Inferior parietal cortex (tissue), 1 donor: ENCODE data around the gene FAM181A.

Experiments
- DNase-seq: peaks from one replicate; pipeline ENCODE4 v3.0.0-alpha.2; 2016; ENCODE audit errors: extremely low spot score

FAM181A gene

DNA sequence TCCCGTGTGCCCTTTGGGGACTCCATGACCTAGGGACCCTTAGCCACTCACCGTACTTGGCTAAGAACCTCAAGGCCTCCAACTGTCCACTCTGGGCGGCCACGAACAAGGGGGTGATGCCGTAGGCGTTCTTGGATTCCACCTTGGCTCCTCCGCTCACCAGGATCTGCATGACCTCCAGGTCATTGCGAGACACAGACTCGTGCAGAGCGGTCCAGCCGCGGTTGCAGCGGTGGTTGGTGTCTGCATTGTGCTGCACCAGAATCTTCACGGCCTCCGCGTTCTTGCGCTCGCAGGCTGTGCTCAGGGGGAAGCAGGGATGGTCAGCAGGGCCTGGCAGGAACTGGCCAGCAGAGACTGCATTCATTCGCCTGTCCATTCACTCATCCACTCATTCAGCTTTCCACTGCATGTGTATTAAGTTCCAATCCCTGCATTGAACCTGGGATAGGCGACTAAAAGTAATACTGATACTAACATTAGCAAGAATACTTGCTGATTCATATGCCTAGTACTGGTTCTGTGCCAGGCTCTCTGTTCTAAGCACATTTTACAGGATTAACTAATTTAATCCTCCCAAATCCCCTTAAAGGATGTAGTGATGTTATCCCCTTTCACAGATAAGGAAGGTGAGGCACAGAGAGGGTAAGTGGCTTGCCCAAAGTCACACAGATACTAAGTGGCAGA, 23.9 kb downstream of the FAM181A start:
- DNase-seq: no peak

DNA sequence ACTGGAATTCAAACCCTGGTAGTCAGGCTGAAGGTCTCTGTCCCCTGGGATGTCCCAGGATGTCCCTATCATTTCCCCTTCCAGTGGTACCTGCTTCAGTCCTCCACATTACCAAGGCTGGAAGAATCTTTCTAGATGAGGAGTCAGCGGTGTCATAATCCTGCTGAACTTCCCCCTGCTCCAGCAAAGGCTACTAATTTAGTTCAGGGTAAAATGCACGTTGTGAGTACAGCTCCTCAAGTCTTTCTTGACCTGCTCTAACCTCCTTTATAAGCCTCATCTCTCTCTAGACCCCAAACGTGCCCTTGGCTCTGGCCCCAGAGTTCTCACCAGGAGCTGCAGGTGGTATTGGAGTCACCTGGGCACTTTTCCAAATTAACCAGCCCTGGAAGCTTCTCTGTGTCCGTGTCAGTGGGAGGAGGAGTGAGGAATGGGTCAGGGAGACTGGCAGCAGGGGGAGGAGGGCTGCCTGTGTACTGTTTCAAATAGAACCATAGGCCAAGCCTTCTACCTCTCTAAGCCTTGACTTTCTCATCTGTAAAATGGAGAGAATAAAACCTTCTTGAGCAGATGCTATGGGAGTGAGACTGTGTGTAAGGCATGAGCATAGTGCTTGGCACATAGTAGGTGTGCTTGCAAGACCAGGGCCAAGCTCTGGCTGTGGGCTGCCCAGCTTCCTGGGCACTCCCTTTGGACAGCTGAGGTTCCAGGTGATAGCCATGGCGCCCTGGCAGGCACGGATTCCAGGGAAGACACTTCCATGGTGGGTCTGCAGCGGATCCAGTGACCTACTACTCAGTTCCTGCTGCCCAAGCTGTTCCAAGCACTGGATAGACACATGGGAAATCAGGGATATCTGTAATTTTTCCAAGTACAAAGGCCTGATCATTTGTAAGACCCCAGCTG, 24.7 kb downstream of the FAM181A start:
- DNase-seq: no peak

DNA sequence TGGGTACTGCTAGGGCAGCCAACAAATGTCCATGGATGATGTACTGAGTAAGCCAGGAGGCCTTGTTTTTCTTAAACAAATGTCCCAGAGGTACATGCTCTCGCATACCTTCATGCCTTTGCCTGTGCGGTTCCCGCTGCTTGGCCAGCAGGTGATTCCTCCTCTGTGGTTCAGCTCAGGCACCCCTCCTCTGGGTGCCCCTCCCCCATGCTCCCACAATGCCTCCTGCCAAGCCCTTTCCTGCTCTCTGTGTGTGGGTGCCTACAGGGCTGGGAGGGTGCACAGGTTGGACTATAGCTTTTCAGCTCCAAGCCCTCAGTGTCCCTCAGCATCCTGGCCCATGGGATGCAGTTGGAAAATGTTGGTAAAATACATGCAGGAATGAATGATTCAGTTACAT, 25.7 kb downstream of the FAM181A start:
- no peak for DNase-seq

DNA sequence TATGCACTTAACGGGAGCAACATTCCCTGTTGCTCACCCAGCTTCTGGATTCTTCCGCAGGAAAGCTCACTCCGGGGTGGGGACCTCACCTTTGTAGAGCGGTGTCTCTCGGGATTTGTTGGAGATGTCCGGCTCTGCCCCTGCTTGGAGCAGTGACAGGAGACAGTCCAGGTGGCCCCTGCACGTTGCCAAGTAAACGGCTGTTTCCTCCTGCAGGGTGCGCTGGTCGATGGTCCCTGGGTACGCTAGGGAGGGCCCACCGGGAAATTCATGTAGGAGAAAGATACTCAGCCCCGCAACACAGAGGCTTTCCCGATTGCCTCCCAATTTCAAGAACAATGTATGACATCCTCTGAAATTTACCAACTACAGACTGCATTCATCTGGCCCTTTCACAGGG, 26.1 kb downstream of the FAM181A start:
- no peak for DNase-seq

DNA sequence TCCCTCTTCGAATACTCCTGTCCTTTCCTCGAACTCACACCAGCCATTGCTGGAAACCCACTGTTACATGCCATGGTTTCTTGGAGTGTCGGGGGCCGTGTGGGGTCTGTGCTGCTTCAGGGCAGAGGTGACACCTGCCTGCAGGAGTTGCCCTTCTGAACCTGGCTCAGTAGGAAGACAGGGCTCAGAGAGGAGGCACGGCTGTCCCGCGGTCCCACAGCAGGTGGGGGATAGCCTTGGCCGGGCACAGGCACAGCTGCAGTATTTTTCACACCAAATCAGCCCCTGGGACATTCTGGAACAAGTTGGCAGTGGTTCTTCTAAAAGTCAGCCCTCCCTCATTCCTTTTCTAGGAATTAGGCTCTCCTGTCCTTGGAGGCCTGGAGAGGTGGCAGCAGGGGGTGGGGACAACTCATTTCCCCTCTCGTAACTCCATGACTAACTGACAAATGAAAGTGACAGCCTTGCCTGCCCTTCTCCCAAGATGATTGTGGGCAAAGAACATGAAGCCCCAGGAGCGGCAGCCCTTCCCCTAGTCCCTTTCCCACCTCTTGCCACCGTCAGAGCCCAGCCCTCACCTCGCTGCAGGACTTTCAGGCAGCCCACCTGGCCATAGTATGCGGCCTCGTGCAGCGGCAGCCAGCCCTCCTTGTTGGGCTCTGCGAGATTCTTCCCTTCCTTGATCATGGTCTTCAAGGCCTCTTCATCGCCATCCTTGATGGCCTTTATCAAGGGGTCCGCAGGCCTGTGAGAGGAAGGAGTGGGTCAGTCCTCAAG, 26.8 kb downstream of the FAM181A start:
- DNase-seq: no peak

DNA sequence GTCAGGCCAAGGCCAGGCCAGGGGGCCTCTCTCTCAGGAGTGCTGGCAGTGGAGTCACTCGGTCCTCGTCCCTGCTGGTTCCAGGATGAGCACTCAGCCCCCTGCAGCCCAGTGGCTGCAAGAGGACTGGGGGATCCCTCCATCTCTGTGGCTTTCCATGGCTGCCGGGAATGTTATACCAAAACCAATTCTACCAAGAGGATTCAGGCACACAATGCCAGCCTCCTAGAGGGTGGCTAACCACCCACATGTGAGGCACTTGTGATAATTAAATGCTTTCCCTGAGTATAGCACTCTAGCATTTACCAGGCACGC, 27.3 kb downstream of the FAM181A start:
- DNase-seq: no peak

DNA sequence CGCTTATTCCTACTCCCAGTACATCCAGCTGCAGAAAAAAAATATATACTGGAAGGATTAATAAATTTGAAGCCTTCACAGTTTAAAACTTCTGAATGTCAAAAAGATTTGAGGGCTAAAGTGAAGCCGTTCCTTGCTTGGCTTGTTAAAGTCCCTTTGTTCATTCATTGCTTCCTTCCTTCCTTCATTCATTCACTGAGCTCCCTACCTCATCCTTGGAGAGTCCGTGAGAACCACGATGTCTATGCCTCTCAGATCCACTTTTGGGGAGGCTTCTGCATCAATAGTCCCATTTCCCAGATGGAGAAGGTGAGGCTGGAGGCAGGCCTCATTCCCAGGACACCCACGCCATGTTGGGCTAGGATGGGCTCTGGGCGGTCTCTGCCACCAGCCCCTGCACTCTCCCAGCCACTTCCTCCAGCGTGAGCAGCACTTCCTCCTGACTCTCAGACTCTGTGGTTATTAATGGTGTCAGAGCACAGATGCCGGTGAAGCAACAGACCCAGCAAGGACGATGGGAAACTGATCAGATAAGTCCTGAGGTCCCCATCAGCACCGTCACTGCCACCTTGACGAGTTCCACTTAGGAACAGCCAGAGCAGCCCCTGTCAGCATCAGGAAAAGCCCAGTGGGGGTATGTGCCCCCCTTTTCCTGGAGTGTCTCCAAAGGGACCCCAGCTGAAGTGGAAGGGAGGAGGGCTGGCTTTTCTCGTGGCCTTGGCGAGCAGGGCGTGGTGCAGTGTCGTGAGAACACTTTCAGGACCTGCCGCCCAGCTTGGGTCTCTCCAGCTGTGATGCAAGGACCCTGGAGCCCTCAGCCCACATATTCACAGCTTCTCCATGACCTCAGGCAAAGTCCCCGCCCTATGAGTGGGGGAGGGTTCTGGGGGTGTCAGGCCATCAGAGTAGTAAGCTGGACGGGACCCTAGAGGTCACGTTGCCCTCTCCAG, 28.0 kb downstream of the FAM181A start:
- no peak for DNase-seq

DNA sequence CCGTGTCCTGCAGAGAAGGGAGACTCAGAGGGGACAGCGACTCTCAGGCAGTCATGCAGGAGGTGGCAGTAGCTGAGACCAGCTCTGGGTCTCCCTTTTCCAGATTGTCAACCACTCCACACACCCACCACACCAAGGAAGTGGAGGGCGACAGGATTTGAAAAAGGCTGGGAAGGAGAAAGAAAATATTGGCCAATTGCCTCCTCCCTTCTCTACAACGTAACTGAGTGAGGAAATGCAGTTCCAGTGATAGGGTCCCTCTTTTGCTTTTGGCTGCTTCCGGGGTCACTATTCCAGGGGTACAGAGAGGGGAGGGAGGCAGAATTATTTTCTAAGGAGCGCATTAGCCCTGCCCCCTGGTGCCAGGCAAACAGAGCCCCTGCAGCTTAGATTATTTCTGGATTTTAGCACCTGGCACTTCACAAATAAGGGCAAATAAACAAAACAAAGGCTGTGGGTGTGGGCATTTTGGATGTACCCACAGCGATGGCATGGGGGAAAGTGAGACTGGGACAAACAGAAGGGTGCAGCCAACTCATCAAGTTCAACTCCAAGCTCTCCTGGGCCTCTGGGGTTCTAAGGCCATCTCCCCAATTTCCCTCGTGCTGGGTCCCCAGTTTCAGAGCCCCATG, 28.8 kb downstream of the FAM181A start:
- no peak for DNase-seq

DNA sequence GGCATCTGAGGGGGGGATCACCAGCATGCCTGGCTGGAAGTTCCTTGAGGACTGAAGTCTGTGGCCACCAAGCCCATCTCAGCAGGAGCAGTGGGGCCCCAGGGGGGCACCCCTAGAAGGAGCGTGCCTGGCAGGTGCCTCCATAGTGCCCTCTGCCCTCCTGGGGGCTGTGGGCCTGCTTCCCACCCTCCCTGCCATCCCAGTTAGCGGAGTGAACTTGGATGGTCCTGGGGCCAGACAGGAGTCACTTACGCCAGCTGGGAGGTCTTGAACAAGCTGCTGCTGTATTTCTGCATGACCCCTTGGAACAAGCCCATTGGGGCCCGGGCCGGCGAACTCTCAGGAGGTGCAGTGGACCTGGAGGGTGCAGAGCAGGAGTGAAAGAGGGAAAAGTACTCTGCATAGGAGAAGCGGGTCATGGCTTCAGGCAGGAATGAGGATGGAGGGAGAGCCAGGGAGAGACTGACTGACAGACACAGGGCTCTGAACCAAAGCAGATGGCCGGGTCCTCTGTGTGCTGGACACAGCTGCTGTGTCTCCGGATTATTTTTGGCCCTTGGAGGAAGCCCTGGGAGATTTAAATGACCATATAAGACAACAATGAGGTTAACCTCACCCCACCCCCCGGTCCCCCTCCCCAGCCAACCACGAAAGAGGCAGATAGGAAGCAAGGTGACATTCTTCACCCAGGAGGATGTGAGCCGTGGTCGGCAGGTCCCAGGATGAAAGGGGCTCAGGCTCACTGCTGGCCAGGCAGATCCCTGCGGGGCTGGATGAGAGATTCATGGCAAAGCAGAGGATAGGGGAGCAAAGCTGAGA, 29.6 kb downstream of the FAM181A start:
- DNase-seq: no peak

DNA sequence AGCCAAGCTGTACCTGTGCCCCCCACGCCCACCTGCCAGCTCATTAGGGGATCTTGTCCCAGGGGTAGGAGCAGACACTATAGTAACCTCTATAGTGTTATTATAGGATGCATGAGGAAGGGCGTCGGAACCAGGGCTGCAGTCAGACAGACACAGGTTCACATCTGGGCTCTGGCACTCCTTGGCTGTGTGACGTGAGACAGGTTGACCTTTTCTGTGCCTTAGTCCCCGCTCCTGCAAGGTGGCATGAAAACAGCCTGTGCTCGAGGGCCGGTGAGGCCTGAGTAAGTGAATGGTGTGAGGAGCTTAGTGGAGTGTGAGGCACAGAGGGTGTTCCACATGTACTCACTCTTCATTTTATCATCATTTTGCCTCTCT, 30.2 kb downstream of the FAM181A start:
- no peak for DNase-seq

DNA sequence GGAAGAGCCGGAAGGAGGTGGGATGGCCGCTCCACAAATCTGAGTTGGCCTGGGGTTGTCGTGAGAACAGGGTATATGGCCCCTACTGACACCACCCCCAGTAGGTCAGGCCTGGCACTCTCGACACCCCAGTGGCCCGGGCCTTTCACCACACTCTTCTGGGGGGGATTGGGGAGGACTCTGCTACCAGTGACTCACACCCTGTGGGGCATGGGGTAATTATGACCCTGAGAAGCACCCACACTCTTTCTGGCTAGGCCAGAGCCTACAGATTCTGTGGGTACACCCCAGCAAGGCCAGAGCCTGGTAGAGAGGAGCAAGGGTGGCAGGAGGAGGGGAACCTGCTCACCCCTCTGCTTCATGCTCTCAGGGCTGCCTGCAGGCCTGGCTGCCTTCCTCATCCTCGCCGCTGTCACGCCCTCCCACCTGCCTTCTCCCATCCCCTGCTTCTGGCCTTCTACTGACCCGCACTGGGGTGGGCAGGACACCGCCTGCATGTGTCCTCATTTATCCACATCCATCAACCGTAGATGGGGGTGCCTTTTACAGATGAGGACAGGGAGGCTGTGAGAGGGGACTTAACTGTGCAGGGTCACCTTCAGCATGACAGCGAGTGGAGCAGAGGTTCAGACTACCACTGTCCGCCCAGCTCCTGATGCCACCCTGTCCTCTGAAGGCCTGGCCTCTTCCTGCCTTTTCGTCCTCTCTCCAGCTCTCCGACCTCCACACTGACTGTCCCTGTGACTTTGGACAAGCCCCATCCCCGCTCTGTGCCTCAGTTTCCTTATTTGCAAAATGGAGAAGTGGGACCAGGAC, 30.8 kb downstream of the FAM181A start:
- DNase-seq: no peak

DNA sequence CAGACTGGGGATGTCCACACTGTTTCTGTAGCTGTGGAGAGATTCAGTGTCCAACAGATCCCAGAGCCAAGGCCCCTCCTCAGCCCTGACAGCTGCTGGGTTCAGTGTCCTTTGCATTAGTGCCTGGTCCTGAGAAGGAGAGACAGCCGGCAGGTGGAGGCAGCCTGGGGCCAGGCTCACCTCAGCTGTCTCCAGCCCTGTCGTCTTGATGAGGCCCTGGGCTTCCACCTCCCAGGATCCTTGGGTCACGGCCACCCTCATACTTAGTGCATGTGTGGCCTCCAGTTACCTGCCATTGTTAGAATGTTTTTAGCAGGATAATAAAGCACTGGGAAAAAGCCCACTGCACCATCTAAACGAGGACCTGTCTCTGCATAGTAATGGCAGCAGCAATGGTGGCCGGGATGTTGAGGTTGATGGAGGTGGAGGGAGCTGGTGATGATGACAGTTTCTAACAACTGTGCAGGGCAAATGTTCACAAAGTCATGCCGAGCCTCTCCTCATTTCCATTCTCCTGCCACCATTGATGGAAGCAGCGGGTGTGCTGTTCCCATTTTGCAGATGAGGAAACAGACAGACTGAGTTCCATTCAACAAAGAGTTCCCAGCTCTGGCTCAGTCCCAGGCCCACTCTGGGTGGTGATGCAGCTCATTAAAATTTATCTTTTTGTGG, 31.6 kb downstream of the FAM181A start:
- no peak for DNase-seq

DNA sequence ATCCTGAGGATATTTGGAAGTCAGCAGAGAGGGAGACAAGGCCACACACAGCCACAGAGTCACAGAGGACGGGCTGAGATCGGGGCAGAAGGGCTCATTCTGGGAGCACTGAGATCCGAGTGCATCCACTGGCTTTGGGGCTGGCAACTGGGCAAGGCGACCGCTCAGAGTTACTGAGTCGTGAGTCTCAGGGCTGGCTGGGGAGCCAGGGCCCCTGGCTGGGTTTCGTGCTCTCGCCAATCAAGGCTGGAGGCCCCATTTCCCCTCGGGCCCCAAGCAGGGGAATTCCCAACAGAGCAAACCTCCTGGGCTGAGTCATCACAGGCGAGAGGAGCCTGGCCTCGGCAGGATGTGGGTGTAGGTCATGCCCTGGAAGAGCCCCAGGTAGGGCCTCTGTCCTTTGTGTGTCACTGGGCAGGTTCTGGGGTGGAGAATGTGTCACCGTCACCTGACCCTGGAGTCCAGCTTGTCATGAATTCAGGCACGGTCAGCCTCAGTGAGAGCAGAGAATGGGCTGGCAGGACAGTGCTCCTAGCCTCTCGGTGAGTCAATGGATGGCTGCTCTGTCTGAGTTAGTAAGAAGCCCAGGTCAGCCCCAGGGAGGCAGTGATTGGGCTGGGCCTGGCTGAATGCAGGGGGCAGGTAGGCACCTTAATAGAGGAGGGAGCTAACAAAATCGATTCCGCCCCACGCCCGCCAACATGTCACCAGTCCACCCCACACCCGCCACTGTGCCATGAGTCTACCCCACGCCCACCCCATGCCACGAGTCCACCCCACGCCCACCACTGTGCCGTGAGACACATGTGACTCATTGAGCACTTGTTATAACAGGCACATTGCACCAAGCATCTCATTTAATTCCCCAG, 32.3 kb downstream of the FAM181A start:
- no peak for DNase-seq

DNA sequence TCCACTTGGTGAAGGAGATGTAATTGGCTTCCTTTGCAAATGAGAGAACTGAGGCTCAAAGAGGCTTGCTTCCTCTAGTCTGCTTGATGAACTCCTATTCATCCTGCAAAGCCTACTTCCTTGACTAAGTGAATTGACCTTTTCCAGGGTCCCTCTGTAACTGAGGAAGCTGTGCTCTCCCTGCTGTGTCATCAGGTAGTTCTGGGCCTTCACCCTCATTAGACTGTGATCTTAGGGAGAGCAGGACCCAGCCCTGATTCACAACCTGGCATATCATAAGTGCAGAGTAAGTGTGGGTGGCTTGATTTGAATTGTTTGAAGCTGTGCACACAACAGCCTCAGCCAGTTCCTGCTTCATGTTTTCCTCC, 32.9 kb downstream of the FAM181A start:
- no peak for DNase-seq

DNA sequence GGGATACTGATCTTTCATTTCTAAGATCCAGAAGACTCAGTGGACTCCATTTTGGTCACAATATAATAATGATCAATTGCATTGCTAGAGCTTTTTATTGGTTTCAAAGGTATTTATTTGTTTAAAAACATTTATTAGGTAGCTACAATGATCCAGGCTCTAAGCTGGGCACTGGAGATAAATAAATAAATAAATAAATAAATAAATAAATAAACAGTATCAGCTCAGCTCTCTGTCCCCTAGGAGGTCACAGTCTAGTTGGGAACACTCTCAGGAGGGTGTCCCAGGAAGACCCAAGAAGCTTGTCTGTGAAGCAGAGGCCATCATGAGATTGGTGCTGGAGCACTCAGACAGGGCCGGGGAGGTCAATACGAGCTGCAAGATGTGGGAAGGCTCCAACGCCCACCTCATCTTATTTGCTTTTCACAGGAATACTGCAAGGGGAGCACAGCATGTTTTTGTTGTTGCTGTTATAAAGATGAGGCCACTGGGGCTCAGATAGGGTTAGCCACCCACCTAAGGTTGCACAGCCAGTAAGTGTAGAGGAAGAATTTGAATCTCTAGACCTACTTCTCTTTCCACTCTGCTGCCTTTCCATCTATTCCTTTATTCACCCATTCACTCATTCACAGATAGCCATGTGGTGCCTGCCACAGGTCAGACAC, 33.8 kb downstream of the FAM181A start:
- no peak for DNase-seq

DNA sequence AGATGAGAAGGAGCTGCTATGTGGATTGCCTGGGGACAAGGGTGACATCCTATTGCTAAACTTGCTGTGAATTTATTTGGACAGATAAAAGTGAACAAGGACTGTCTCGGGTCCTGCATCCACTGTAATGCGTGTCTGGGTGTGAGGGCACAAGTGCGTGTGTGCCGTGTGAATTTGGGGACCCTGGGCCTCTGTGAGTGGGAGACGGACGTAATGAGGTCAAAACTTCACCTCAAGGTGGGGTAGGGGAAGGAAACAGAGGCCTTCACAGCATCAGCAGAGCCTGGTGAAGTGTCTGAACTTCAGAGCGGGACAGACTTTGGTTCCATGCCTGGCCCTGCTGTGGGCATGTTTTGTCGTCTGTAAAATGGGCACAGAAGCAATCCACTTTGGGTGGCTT, 34.5 kb downstream of the FAM181A start:
- no peak for DNase-seq
